Peyer's patch (tissue), 4 donors: ENCODE measurements around the gene CDC42EP2. TPM values are rescaled to one million over a fixed set of nuclear protein-coding genes. Genes with fewer than 3 reads are reported as not detected.

ENCODE experiments used
- DNase-seq, 3 donors: peaks; one replicate each; pipeline ENCODE4 v3.0.0-alpha.2; 2017 to 2019
- H3K27ac ChIP-seq, 4 donors: fragments of 200-600 bp; sonication (generic); one replicate each; pipeline ENCODE4 v1.5.1; 2016 to 2019
- H3K27me3 ChIP-seq, 2 donors: fragments of 200-600 bp; sonication (generic); one replicate each; pipeline ENCODE4 v1.5.1; 2019
- H3K36me3 ChIP-seq, 3 donors: fragments of 200-600 bp; sonication (generic); one replicate each; pipeline ENCODE4 v1.5.1; 2016 to 2019
- H3K4me1 ChIP-seq, 4 donors: fragments of 200-600 bp; sonication (generic); one replicate each; pipeline ENCODE4 v1.5.1; 2016 to 2019
- H3K4me3 ChIP-seq, 4 donors: fragments of 200-600 bp; sonication (generic); 1 replicate in 3 of 4; 2 replicates in 1 of 4; pipeline ENCODE4 v1.5.1; 2016 to 2019; ENCODE audit warnings: mild to moderate bottlenecking in 1 of 4
- H3K9me3 ChIP-seq, 4 donors: fragments of 200-600 bp; sonication (generic); one replicate each; pipeline ENCODE4 v1.5.1; 2016 to 2019; ENCODE audit warnings: mild to moderate bottlenecking in 1 of 4
- POLR2A ChIP-seq, 2 donors: fragments of 450-650 bp; IDR thresholded peaks; one replicate each; pipeline ENCODE4 v1.5.1; 2017; ENCODE audit warnings: antibody characterized with exemption in 2 of 2, mild to moderate bottlenecking in 2 of 2, moderate library complexity in 2 of 2
- total RNA-seq, 4 donors: library from RNA; depleted of rRNA; stranded (reverse); fragments of >200 nt; gene quantifications; one replicate each; pipeline ENCODE4 v1.1.0, GENCODE V29; 2016
- TF ChIP-seq, protein P1 (sequence below), 6 experiments: fragments of 450-650 bp in 4 of 6; fragments of 200-600 bp in 2 of 6; sonication (generic) in 1 of 6; IDR thresholded peaks; one replicate each; pipeline ENCODE4 v1.5.1; 2017 to 2019; ENCODE audit warnings: antibody characterized with exemption in 6 of 6, mild to moderate bottlenecking in 3 of 6, moderate library complexity in 1 of 6

The CDC42EP2 gene
- total RNA-seq, 4 donors from 2014 or later = 13.2 to 26.9 (median 24.7) TPM

DNA sequence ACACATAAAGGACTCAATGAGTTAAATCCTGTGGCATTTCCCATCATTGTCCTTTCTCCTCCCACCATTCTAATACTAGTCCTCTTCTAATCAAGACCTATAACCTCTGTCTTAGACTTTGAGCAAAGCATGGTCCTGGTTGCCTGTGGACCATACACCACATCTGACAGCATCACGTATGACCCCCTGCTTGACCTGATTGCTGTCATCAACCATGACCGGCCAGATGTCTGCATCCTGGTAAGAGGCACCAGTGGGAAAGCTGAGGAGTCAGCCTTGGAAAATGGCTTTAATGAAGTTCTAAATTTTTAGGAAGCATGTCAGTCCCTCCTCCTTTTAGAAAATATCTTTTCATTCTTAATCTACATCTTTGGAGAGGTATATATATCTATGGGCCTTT is 27.1 kb upstream of the CDC42EP2 start:
- TF ChIP-seq POLR2A (IDR thresholded peaks at IDR 0.05) = no peak
- TF ChIP-seq, protein P1, sequence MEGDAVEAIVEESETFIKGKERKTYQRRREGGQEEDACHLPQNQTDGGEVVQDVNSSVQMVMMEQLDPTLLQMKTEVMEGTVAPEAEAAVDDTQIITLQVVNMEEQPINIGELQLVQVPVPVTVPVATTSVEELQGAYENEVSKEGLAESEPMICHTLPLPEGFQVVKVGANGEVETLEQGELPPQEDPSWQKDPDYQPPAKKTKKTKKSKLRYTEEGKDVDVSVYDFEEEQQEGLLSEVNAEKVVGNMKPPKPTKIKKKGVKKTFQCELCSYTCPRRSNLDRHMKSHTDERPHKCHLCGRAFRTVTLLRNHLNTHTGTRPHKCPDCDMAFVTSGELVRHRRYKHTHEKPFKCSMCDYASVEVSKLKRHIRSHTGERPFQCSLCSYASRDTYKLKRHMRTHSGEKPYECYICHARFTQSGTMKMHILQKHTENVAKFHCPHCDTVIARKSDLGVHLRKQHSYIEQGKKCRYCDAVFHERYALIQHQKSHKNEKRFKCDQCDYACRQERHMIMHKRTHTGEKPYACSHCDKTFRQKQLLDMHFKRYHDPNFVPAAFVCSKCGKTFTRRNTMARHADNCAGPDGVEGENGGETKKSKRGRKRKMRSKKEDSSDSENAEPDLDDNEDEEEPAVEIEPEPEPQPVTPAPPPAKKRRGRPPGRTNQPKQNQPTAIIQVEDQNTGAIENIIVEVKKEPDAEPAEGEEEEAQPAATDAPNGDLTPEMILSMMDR (IDR thresholded peaks at IDR 0.05) = no peak
- Histone ChIP-seq H3K4me3 (no peak overlapping the region), H3K9me3 (no peaks in the 10 kb centered on the region), H3K4me1 (peaks cover 0 to 24% (median 0%) of the 10 kb centered on the region in 4 donors), H3K36me3 (peaks cover 0 to 14% (median 0%) of the 10 kb centered on the region in 3 donors), H3K27me3 (no peaks in the 10 kb centered on the region), H3K27ac (no peak overlapping the region)
- DNase-seq = no peak

DNA sequence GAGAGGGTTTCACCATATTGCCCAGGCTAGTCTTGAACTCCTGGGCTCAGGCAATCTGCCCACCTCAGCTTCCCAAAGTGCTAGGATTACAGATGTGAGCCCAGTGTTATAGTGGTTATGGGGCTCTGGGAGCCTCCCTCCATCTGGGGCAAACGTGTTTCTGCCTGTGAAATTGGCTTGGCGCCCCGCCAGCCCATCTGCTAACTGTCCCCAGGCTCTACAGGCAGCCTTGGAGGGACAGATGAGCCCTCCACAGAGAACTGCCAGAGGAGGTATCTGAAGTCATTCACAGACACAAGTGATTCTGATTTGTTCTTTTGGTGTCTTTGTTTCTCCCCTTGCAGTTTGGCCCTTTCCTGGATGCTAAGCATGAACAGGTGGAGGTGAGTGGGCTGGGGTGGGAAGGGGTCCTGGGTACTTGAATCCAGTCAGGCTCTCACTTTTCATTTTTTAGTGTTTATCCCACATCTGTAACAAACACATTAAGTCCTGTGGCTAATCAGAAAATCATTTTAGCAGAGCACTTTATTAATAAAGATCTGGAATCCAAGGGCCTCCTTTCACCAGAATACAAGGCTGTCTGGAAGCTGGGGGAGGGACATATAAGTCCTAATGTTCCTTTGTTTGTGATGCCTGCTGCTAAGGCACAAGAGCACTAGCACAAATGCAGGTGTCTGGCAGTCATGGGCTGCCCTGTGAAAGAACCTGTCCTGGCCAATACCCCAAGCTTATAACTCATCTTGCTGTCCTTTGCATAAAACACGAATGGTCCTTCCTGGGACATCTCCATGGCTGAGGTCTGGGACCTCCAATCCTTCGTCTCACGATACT is 25.7 kb upstream of the CDC42EP2 start:
- H3K27me3 ChIP-seq = no peaks in the 10 kb centered on the region
- peaks cover 0 to 31% (median 0%) of the 10 kb centered on the region in 4 donors for H3K4me1 ChIP-seq
- no peak for DNase-seq
- H3K4me3 ChIP-seq = no peak overlapping the region
- H3K36me3 ChIP-seq = peaks cover 0 to 11% (median 0%) of the 10 kb centered on the region in 3 donors
- H3K27ac ChIP-seq = no peak overlapping the region
- TF ChIP-seq, protein P1 (IDR thresholded peaks at IDR 0.05) = no peak
- TF ChIP-seq POLR2A (IDR thresholded peaks at IDR 0.05) = no peak
- no peaks in the 10 kb centered on the region for H3K9me3 ChIP-seq

DNA sequence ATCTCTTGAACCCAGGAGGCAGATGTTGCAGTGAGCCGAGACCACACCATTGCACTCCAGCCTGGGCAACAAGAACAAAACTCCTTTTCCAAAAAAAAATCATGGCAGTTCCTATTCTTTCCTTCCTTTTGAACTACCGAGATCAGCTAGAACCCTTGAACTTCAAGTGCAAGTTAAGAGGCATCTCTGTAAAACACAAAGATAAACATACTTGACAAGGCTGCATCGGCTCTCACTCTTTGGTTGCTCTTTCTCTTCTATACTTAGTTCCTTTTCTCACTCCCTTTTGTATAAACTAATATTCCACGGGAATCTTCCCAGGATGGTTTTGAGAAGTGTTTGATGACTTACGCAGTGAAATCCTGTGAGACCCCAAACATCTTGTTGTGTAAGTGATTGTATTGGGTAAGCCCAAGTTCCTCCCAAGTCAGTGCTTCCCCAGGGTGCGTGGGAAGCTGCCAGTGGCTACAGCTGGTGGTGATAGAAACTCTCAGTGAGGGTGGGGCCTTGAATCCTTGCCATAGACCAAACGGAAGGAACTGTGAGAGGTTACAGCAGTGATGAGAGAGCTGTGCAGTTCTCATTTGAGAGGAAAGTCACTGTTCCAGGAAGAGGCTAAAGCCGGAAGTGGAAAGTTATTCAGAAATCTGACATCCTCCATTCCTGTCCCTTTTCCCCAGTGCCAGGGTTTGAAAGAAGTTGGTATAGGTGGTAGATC is 24.1 kb upstream of the CDC42EP2 start:
- Histone ChIP-seq H3K27me3 (no peaks in the 10 kb centered on the region), H3K27ac (peak overlapping the region; percentile 62 to 92 (median 77)), H3K4me3 (no peak overlapping the region), H3K4me1 (peaks cover 0 to 31% (median 0%) of the 10 kb centered on the region in 4 donors), H3K36me3 (peaks cover 0 to 11% (median 0%) of the 10 kb centered on the region in 3 donors), H3K9me3 (no peaks in the 10 kb centered on the region)
- peak in 2 of 3 donors; percentile 42 to 88 for DNase-seq
- TF ChIP-seq POLR2A (IDR thresholded peaks at IDR 0.05) = peak in 1 of 2 donors; percentile 11
- TF ChIP-seq, protein P1 (IDR thresholded peaks at IDR 0.05) = no peak

DNA sequence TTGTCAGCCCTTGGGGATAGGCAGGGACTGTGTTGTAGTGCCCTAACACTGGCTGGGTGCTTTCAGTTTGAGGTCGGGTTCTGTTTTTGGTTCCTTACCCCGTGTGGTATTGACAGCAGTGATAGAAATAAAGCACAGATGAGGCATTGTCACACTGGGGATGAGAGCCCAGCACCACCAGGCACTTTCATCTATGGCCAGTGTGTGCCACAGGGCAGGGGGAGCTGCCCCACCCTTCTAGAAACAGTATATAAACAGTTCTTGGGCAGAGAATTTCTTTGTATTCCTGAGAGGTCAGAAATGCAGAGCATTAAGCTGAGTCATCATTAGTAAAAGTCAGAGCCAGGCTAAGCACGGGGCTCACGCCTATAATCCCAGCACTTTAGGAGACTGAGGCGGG is 23.1 kb upstream of the CDC42EP2 start:
- H3K4me1 ChIP-seq = peaks cover 0 to 31% (median 0%) of the 10 kb centered on the region in 4 donors
- H3K9me3 ChIP-seq = no peaks in the 10 kb centered on the region
- no peaks in the 10 kb centered on the region for H3K27me3 ChIP-seq
- TF ChIP-seq POLR2A (IDR thresholded peaks at IDR 0.05) = no peak
- TF ChIP-seq, protein P1 (IDR thresholded peaks at IDR 0.05) = no peak
- no peak for DNase-seq
- H3K27ac ChIP-seq = peak overlapping the region; percentile 62 to 92 (median 77)
- peaks cover 0 to 15% (median 0%) of the 10 kb centered on the region in 3 donors for H3K36me3 ChIP-seq
- H3K4me3 ChIP-seq = no peak overlapping the region

DNA sequence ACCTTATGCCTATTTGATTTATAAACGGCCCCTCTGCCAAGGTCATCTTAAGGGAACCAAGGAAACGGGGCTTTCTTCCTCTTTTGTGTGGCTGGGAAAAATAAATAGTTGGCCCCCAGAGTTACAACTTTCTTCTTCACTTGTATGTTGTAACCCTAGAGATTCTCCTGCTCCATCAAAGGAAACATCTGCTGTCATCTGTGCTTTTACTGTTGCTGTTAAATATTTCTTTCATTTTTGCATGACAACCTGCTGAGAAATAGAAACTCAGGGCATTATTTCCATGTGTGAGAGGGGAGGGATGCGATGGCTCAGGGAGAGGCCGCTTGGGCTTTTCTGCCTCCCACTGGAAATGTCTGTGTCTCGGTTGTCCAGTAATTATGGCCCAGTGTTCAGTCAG is 21.8 kb upstream of the CDC42EP2 start:
- H3K36me3 ChIP-seq = peaks cover 0 to 11% (median 0%) of the 10 kb centered on the region in 3 donors
- no peak for DNase-seq
- no peaks in the 10 kb centered on the region for H3K9me3 ChIP-seq
- peaks cover 0 to 41% (median 0%) of the 10 kb centered on the region in 4 donors for H3K4me1 ChIP-seq
- no peak overlapping the region for H3K4me3 ChIP-seq
- peak overlapping the region; percentile 62 to 92 (median 77) for H3K27ac ChIP-seq
- H3K27me3 ChIP-seq = no peaks in the 10 kb centered on the region
- TF ChIP-seq, protein P1 (IDR thresholded peaks at IDR 0.05) = no peak
- TF ChIP-seq POLR2A (IDR thresholded peaks at IDR 0.05) = no peak
